Adipocyte (in vitro differentiated cells): ENCODE measurements around the gene ANK2.

Source experiments
- DNase-seq: peaks from one replicate; pipeline ENCODE4 v3.0.0-alpha.2; 2015; ENCODE audit warnings: low read depth
- H3K27me3 ChIP-seq: replicated peaks from 2 replicates; pipeline ENCODE4 v1.7.0; 2013; ENCODE audit warnings: mild to moderate bottlenecking, low read length, moderate library complexity; ENCODE audit not compliant: control insufficient read depth, insufficient read depth
- H3K36me3 ChIP-seq: 2 replicates; pipeline ENCODE4 v1.7.0; 2013; ENCODE audit warnings: low read length, mild to moderate bottlenecking, moderate library complexity; ENCODE audit not compliant: control insufficient read depth, insufficient read depth, severe bottlenecking
- H3K4me1 ChIP-seq: 2 replicates; pipeline ENCODE4 v1.7.0; 2013; ENCODE audit warnings: mild to moderate bottlenecking, low read length, moderate library complexity; ENCODE audit not compliant: control insufficient read depth, insufficient read depth
- H3K4me3 ChIP-seq: 2 replicates; pipeline ENCODE4 v1.7.0; 2013; ENCODE audit warnings: mild to moderate bottlenecking, low read length, moderate library complexity
- H3K9ac ChIP-seq: 2 replicates; pipeline ENCODE4 v1.7.0; 2013; ENCODE audit warnings: mild to moderate bottlenecking, low read length, moderate library complexity
- H3K9me3 ChIP-seq: 2 replicates; pipeline ENCODE4 v1.7.0; 2013; ENCODE audit warnings: mild to moderate bottlenecking, low read length, moderate library complexity; ENCODE audit not compliant: control insufficient read depth

ANK2 gene

GRCh38 chr4:113094331-113094730 is 44.9 kb downstream of the ANK2 start:
- Histone ChIP-seq H3K36me3 (no peaks in the 10 kb centered on the region), H3K4me1 (no peaks in the 10 kb centered on the region), H3K4me3 (no peak overlapping the region), H3K27me3 (no peaks in the 10 kb centered on the region), H3K9me3 (no peaks in the 10 kb centered on the region), H3K9ac (peak overlapping the region; percentile 10)
- no peak for DNase-seq

- Histone ChIP-seq H3K36me3 (no peaks in the 10 kb centered on the region), H3K4me1 (no peaks in the 10 kb centered on the region), H3K4me3 (no peak overlapping the region), H3K27me3 (no peaks in the 10 kb centered on the region), H3K9me3 (no peaks in the 10 kb centered on the region), H3K9ac (peak overlapping the region; percentile 10)
- DNase-seq = peak; percentile 59
Measured at GRCh38 chr4:113094802-113095201, 45.3 kb downstream of the ANK2 start.

GRCh38 chr4:113101669-113102068 is 52.2 kb downstream of the ANK2 start:
- Histone ChIP-seq H3K9me3 (no peaks in the 10 kb centered on the region), H3K4me3 (no peak overlapping the region), H3K9ac (no peak overlapping the region), H3K36me3 (no peaks in the 10 kb centered on the region), H3K27me3 (no peaks in the 10 kb centered on the region), H3K4me1 (peaks cover 9% of the 10 kb centered on the region)
- peak; percentile 45 for DNase-seq

GRCh38 chr4:113103556-113103955 is 54.1 kb downstream of the ANK2 start:
- Histone ChIP-seq H3K27me3 (no peaks in the 10 kb centered on the region), H3K9me3 (no peaks in the 10 kb centered on the region), H3K4me1 (peaks cover 9% of the 10 kb centered on the region), H3K9ac (no peak overlapping the region), H3K36me3 (no peaks in the 10 kb centered on the region), H3K4me3 (no peak overlapping the region)
- DNase-seq = no peak

GRCh38 chr4:113106108-113106507 is 56.7 kb downstream of the ANK2 start:
- H3K9ac ChIP-seq = peak overlapping the region; percentile 25
- peak; percentile 85 for DNase-seq
- no peaks in the 10 kb centered on the region for H3K27me3 ChIP-seq
- peaks cover 13% of the 10 kb centered on the region for H3K4me1 ChIP-seq
- no peaks in the 10 kb centered on the region for H3K9me3 ChIP-seq
- H3K4me3 ChIP-seq = no peak overlapping the region
- H3K36me3 ChIP-seq = no peaks in the 10 kb centered on the region

GRCh38 chr4:113109106-113109718 is 59.8 kb downstream of the ANK2 start:
- Histone ChIP-seq H3K9ac (no peak overlapping the region), H3K9me3 (no peaks in the 10 kb centered on the region), H3K36me3 (no peaks in the 10 kb centered on the region), H3K4me3 (no peak overlapping the region), H3K4me1 (peaks cover 8% of the 10 kb centered on the region), H3K27me3 (no peaks in the 10 kb centered on the region)
- no peak for DNase-seq

GRCh38 chr4:113112338-113112978 is 63.0 kb downstream of the ANK2 start:
- no peak for DNase-seq
- peaks cover 4% of the 10 kb centered on the region for H3K4me1 ChIP-seq
- H3K36me3 ChIP-seq = no peaks in the 10 kb centered on the region

GRCh38 chr4:113113151-113113550 is 63.7 kb downstream of the ANK2 start:
- H3K4me1 ChIP-seq = peaks cover 4% of the 10 kb centered on the region

More at GRCh38 chr4:113112338-113112978, 63.0 kb downstream of the ANK2 start:
- no peak overlapping the region for H3K4me3 ChIP-seq
- H3K27me3 ChIP-seq = no peaks in the 10 kb centered on the region
- H3K9ac ChIP-seq = no peak overlapping the region
- H3K9me3 ChIP-seq = no peaks in the 10 kb centered on the region

GRCh38 chr4:113114884-113115283 is 65.4 kb downstream of the ANK2 start:
- H3K4me1 ChIP-seq = no peaks in the 10 kb centered on the region
- no peaks in the 10 kb centered on the region for H3K9me3 ChIP-seq
- H3K9ac ChIP-seq = no peak overlapping the region
- H3K36me3 ChIP-seq = no peaks in the 10 kb centered on the region
- no peak for DNase-seq
- no peaks in the 10 kb centered on the region for H3K27me3 ChIP-seq
- H3K4me3 ChIP-seq = no peak overlapping the region

More at GRCh38 chr4:113113151-113113550, 63.7 kb downstream of the ANK2 start:
- Histone ChIP-seq H3K9me3 (no peaks in the 10 kb centered on the region), H3K9ac (no peak overlapping the region), H3K27me3 (no peaks in the 10 kb centered on the region), H3K4me3 (no peak overlapping the region), H3K36me3 (no peaks in the 10 kb centered on the region)
- DNase-seq = no peak

- H3K9ac ChIP-seq = no peak overlapping the region
- H3K36me3 ChIP-seq = no peaks in the 10 kb centered on the region
- no peak overlapping the region for H3K4me3 ChIP-seq
- DNase-seq = no peak
- H3K9me3 ChIP-seq = no peaks in the 10 kb centered on the region
- H3K27me3 ChIP-seq = no peaks in the 10 kb centered on the region
- H3K4me1 ChIP-seq = no peaks in the 10 kb centered on the region
Measured at GRCh38 chr4:113116414-113117357, 67.2 kb downstream of the ANK2 start.

- H3K36me3 ChIP-seq = no peaks in the 10 kb centered on the region
- H3K9me3 ChIP-seq = no peaks in the 10 kb centered on the region
- H3K9ac ChIP-seq = no peak overlapping the region
- no peaks in the 10 kb centered on the region for H3K27me3 ChIP-seq
- no peak for DNase-seq
- no peak overlapping the region for H3K4me3 ChIP-seq
- no peaks in the 10 kb centered on the region for H3K4me1 ChIP-seq
Measured at GRCh38 chr4:113117358-113117702, 67.9 kb downstream of the ANK2 start.
